HEK293 (cell line): Measurements from ENCODE around the gene ASGR2.

Experiments used
- CTCF ChIA-PET: fragments of 350-600 bp; formaldehyde crosslinking; extraction: SDS; loops from one replicate; lab custom pipeline; 2021; ENCODE audit warnings: antibody characterized with exemption; lab: Yijun Ruan, JAX
- POLR2A ChIA-PET: fragments of 300-600 bp; formaldehyde crosslinking; extraction: SDS; loops from one replicate; lab custom pipeline; 2020; ENCODE audit warnings: antibody characterized with exemption, inconsistent platforms; lab: Yijun Ruan, JAX
- H3K27ac ChIP-seq: fragments of 200-500 bp; sonication (Bioruptor generic); 2 replicates; pipeline ENCODE4 v1.5.1; 2014; ENCODE audit warnings: low read depth, low read length, control low read depth, inconsistent platforms; ENCODE audit errors: extremely low read depth
- H3K36me3 ChIP-seq, 2 experiments: fragments of 200-500 bp in 1 of 2; sonication (Bioruptor generic) in 1 of 2; 1 replicate in 1 of 2; 2 replicates in 1 of 2; pipeline ENCODE4 v1.5.1; 2014 to 2017; ENCODE audit warnings: inconsistent platforms in 2 of 2, low read length in 2 of 2; ENCODE audit not compliant: control insufficient read depth in 2 of 2, insufficient read depth in 1 of 2
- H3K4me1 ChIP-seq: fragments of 200-500 bp; sonication (Bioruptor generic); 2 replicates; pipeline ENCODE4 v1.5.1; 2014; ENCODE audit warnings: mild to moderate bottlenecking, low read length, inconsistent platforms; ENCODE audit not compliant: control insufficient read depth, insufficient read depth
- H3K4me3 ChIP-seq: 2 replicates; pipeline ENCODE4 v1.5.1; 2011; ENCODE audit warnings: low read depth, mild to moderate bottlenecking, control low read depth, low read length, moderate library complexity
- H3K9me3 ChIP-seq: fragments of 200-500 bp; sonication (Bioruptor generic); 2 replicates; pipeline ENCODE4 v1.5.1; 2014; ENCODE audit warnings: low read depth, low read length, inconsistent platforms; ENCODE audit not compliant: control insufficient read depth, insufficient read depth
- AEBP2 ChIP-seq: fragments of 450-650 bp; formaldehyde crosslinking; IDR thresholded peaks from 2 replicates; pipeline ENCODE4 v1.5.1; 2016; ENCODE audit warnings: missing biosample characterization, missing genetic modification characterization, borderline replicate concordance
- GLI2 ChIP-seq: fragments of 450-650 bp; formaldehyde crosslinking; IDR thresholded peaks from 2 replicates; pipeline ENCODE4; 2017; ENCODE audit warnings: missing biosample characterization, missing genetic modification characterization, low read depth, borderline replicate concordance
- HOXD13 ChIP-seq: sonication (generic); formaldehyde crosslinking; IDR thresholded peaks from 2 replicates; pipeline ENCODE4 v1.8.0; 2022; ENCODE audit warnings: missing genetic modification reagents, borderline replicate concordance
- KLF10 ChIP-seq: fragments of 450-650 bp; IDR thresholded peaks from 2 replicates; pipeline ENCODE4 v1.5.1; 2018; ENCODE audit warnings: missing biosample characterization, mild to moderate bottlenecking, missing genetic modification characterization
- MEIS1 ChIP-seq: sonication (generic); formaldehyde crosslinking; IDR thresholded peaks from 2 replicates; pipeline ENCODE4 v1.8.1; 2022; ENCODE audit warnings: missing genetic modification reagents, mild to moderate bottlenecking, borderline replicate concordance
- PRDM1 ChIP-seq: fragments of 450-650 bp; formaldehyde crosslinking; IDR thresholded peaks from 2 replicates; pipeline ENCODE4; 2016; ENCODE audit warnings: missing biosample characterization, missing genetic modification characterization
- PRDM2 ChIP-seq: fragments of 450-650 bp; formaldehyde crosslinking; IDR thresholded peaks from 2 replicates; pipeline ENCODE4 v1.5.1; 2016; ENCODE audit warnings: missing biosample characterization, missing genetic modification characterization, borderline replicate concordance
- PRDM6 ChIP-seq: fragments of 450-650 bp; formaldehyde crosslinking; IDR thresholded peaks from 2 replicates; pipeline ENCODE4 v1.5.1; 2017; ENCODE audit warnings: missing biosample characterization, missing genetic modification characterization
- ZBTB7A ChIP-seq: fragments of 450-650 bp; formaldehyde crosslinking; IDR thresholded peaks from 2 replicates; pipeline ENCODE4 v1.5.1; 2016; ENCODE audit warnings: low read depth, missing biosample characterization, missing genetic modification characterization
- ZFHX2 ChIP-seq: fragments of 450-650 bp; formaldehyde crosslinking; conservative IDR thresholded peaks from 2 replicates; pipeline ENCODE4 v1.5.1; 2016; ENCODE audit warnings: missing biosample characterization, missing genetic modification characterization
- ZNF121 ChIP-seq: fragments of 450-650 bp; formaldehyde crosslinking; IDR thresholded peaks from 2 replicates; pipeline ENCODE4 v1.5.1; 2016; ENCODE audit warnings: missing biosample characterization, missing genetic modification characterization
- ZNF133 ChIP-seq: fragments of 450-650 bp; formaldehyde crosslinking; IDR thresholded peaks from 2 replicates; pipeline ENCODE4 v1.5.1; 2016; ENCODE audit warnings: missing biosample characterization, missing genetic modification characterization
- ZNF138 ChIP-seq: fragments of 450-650 bp; formaldehyde crosslinking; IDR thresholded peaks from 2 replicates; pipeline ENCODE4 v1.5.1; 2016; ENCODE audit warnings: missing biosample characterization, missing genetic modification characterization, borderline replicate concordance
- ZNF280C ChIP-seq: fragments of 450-650 bp; formaldehyde crosslinking; IDR thresholded peaks from 2 replicates; pipeline ENCODE4 v1.5.1; 2016; ENCODE audit warnings: missing biosample characterization, missing genetic modification characterization
- ZNF335 ChIP-seq: fragments of 450-650 bp; formaldehyde crosslinking; conservative IDR thresholded peaks from 2 replicates; pipeline ENCODE4 v1.5.1; 2016; ENCODE audit warnings: missing biosample characterization, missing genetic modification characterization
- ZNF37A ChIP-seq: fragments of 450-650 bp; IDR thresholded peaks from 2 replicates; pipeline ENCODE4 v1.5.1; 2018; ENCODE audit warnings: missing biosample characterization, missing genetic modification characterization
- ZNF404 ChIP-seq: fragments of 450-650 bp; formaldehyde crosslinking; IDR thresholded peaks from 2 replicates; pipeline ENCODE4 v1.5.1; 2017; ENCODE audit warnings: missing biosample characterization, missing genetic modification characterization
- ZNF433 ChIP-seq: fragments of 450-650 bp; formaldehyde crosslinking; IDR thresholded peaks from 2 replicates; pipeline ENCODE4 v1.5.1; 2016; ENCODE audit warnings: missing biosample characterization, missing genetic modification characterization, low read depth
- ZNF449 ChIP-seq: fragments of 450-650 bp; formaldehyde crosslinking; IDR thresholded peaks from 2 replicates; pipeline ENCODE4 v1.5.1; 2017; ENCODE audit warnings: missing biosample characterization, mild to moderate bottlenecking, missing genetic modification characterization, moderate library complexity
- ZNF514 ChIP-seq: fragments of 450-650 bp; formaldehyde crosslinking; IDR thresholded peaks from 2 replicates; pipeline ENCODE4 v1.5.1; 2016; ENCODE audit warnings: missing biosample characterization, missing genetic modification characterization
- ZNF549 ChIP-seq: fragments of 450-650 bp; IDR thresholded peaks from 2 replicates; pipeline ENCODE4 v1.5.1; 2018; ENCODE audit warnings: missing biosample characterization, missing genetic modification characterization, mild to moderate bottlenecking, inconsistent platforms, moderate library complexity
- ZNF791 ChIP-seq: fragments of 450-650 bp; formaldehyde crosslinking; IDR thresholded peaks from 2 replicates; pipeline ENCODE4 v1.5.1; 2016; ENCODE audit warnings: missing biosample characterization, missing genetic modification characterization

The ASGR2 gene

GRCh38 chr17:7146115-7146514, 31.5 kb upstream of the ASGR2 start:
- Histone ChIP-seq H3K4me3 (no peak overlapping the region), H3K27ac (no peak overlapping the region), H3K36me3 (no peaks in the 10 kb centered on the region), H3K4me1 (no peaks in the 10 kb centered on the region; the same call in 1 of the 2 replicates), H3K9me3 (no peaks in the 10 kb centered on the region)
- CTCF ChIA-PET: interaction anchor here (0.9 to 17.9 kb wide), 3 partner anchors 9 to 97 kb away, joined by 5 to 388 read pairs (median 22); partner anchors contain the start of gene SLC16A11
- TF ChIP-seq ZNF138: no peak
- TF ChIP-seq KLF10 (tag by site-specific recombination): no peak
- TF ChIP-seq HOXD13 (CRISPR knock-in tag): no peak
- TF ChIP-seq ZNF404 (tag by site-specific recombination): no peak
- TF ChIP-seq ZNF133 (tag by site-specific recombination): no peak
- TF ChIP-seq PRDM6 (tag by site-specific recombination): no peak
- TF ChIP-seq ZBTB7A (tag by site-specific recombination): no peak
- no peak for TF ChIP-seq ZNF514 (tag by site-specific recombination)
- TF ChIP-seq ZNF449 (tag by site-specific recombination): no peak
- no peak for TF ChIP-seq ZFHX2 (tag by site-specific recombination)
- no peak for TF ChIP-seq MEIS1 (CRISPR knock-in tag)
- no peak for TF ChIP-seq ZNF433 (tag by site-specific recombination)
- POLR2A ChIA-PET: no interaction called here

- Histone ChIP-seq H3K9me3 (no peaks in the 10 kb centered on the region), H3K27ac (no peak overlapping the region), H3K4me1 (no peaks in the 10 kb centered on the region; the same call in 1 of the 2 replicates), H3K4me3 (no peak overlapping the region), H3K36me3 (no peaks in the 10 kb centered on the region)
- ChIA-PET CTCF (interaction anchor here (0.7 to 17.9 kb wide), 3 partner anchors 7 to 1077 kb away, joined by 3 to 388 read pairs (median 22); partner anchors contain the start of gene SLC16A11), POLR2A (no interaction called here)
- TF ChIP-seq ZNF335 (no peak), ZNF280C (tag by site-specific recombination) (no peak), GLI2 (tag by site-specific recombination) (no peak), PRDM2 (tag by site-specific recombination) (no peak), ZNF121 (tag by site-specific recombination) (no peak), ZNF549 (tag by site-specific recombination) (no peak), PRDM1 (tag by site-specific recombination) (no peak), AEBP2 (tag by site-specific recombination) (no peak), ZNF791 (tag by site-specific recombination) (no peak), ZNF37A (no peak)
These were observed 29.6 kb upstream of the ASGR2 start for GRCh38 chr17:7144213-7144612.
